Adrenal gland (tissue), 12 donors: ENCODE measurements around the gene MIGA2. TPM values are rescaled to one million over a fixed set of nuclear protein-coding genes. Genes with fewer than 3 reads are reported as not detected.

Experiments used
- DNase-seq, 7 donors: peaks; one replicate each; pipeline ENCODE4 v3.0.0-alpha.2; 2019 to 2020
- H3K27ac ChIP-seq, 5 donors: fragments of 200-600 bp; sonication (generic) in 4 of 5; 1 replicate in 3 of 5; 2 replicates in 2 of 5; pipeline versions ENCODE4 v1.5.1 to v1.8.0; 2016 to 2020; ENCODE audit warnings: mild to moderate bottlenecking in 1 of 5
- H3K27me3 ChIP-seq: fragments of 200-600 bp; 2 replicates; pipeline ENCODE4 v1.8.0; 2021
- H3K36me3 ChIP-seq, 2 donors: fragments of 200-600 bp; replicated peaks in 1 of 2; 1 replicate in 1 of 2; 2 replicates in 1 of 2; pipeline versions ENCODE4 v1.5.1 to v1.8.0; 2018 to 2022
- H3K4me1 ChIP-seq, 2 donors: fragments of 200-600 bp; replicated peaks in 1 of 2; 1 replicate in 1 of 2; 2 replicates in 1 of 2; pipeline versions ENCODE4 v1.5.1 to v1.8.0; 2018 to 2021
- H3K4me3 ChIP-seq, 4 donors: fragments of 200-600 bp; sonication (generic) in 3 of 4; one replicate each; pipeline ENCODE4 v1.5.1; 2016 to 2018
- H3K9me3 ChIP-seq, 3 donors: fragments of 200-600 bp; sonication (generic) in 1 of 3; replicated peaks in 1 of 3; 1 replicate in 2 of 3; 2 replicates in 1 of 3; pipeline versions ENCODE4 v1.5.1 to v1.8.0; 2016 to 2021
- CTCF ChIP-seq, 6 experiments: fragments of 450-650 bp in 4 of 6; fragments of 200-600 bp in 2 of 6; sonication (generic) in 1 of 6; IDR thresholded peaks; 1 replicate in 5 of 6; 2 replicates in 1 of 6; pipeline versions ENCODE4 v1.5.1 to v1.8.0; 2016 to 2021; ENCODE audit warnings: antibody characterized with exemption in 6 of 6, mild to moderate bottlenecking in 2 of 6, moderate library complexity in 1 of 6
- POLR2A ChIP-seq, 2 donors: fragments of 450-650 bp; IDR thresholded peaks; one replicate each; pipeline ENCODE4 v1.6.1; 2017; ENCODE audit warnings: antibody characterized with exemption in 2 of 2, mild to moderate bottlenecking in 2 of 2, moderate library complexity in 1 of 2
- WGBS, 4 donors: extraction: QIAGEN DNeasy Blood & Tissue Kit in 2 of 4; methylation state at CpG; one replicate each; pipeline versions ENCODE4 v1.1.5 to v1.1.7; 2013 to 2017; 5-methylcytosine and 5-hydroxymethylcytosine counted together
- intact Hi-C, 2 donors: fragments of 100-400 bp; cut with DNase I; formaldehyde crosslinking; loops; one replicate each; pipeline versions ENCODE4 v1.14.1 to v1.15.0; 2022 to 2023
- polyA plus RNA-seq, 3 donors: library from polyadenylated mRNA; stranded (reverse); fragments of 200-250 nt in 2 of 3; fragments of 350-450 nt in 1 of 3; fragmentation: Illumina TruSeq in 1 of 3; extraction: RNeasy Lipid Tissue Mini Kit (QIAGEN cat#74804) in 1 of 3; gene quantifications; one replicate each; pipeline ENCODE4 v1.2.3, GENCODE V29; 2013 to 2014
- total RNA-seq, 9 donors: library from RNA; depleted of rRNA in 4 of 9; stranded (reverse); fragments of >200 nt in 4 of 9; fragments of 120-200 nt in 1 of 9; fragmentation: NEBNext Ultra II Directional in 1 of 9; extraction: Animal tissue kit (Norgen Biotek cat#: 25700) in 1 of 9; gene quantifications; one replicate each; pipeline versions ENCODE4 v1.1.0 to v1.2.4, GENCODE V29; 2013 to 2023
- donor health status: healthy with polysubstance abuse.
- donor health status: Bipolar disorder and iron deficiency.
- donor health status: DM: yes; HTN: yes; CAD: no.
- donor health status: DM: no; HTN: no; CAD: no.
- donor health status: DM: no; HTN: no; CAD: no.
- donor health status: DM: yes; HTN: yes; CAD: no.

Gene MIGA2
- total and polyA plus RNA-seq, 12 donors = 8.9 to 74.6 (median 43.7) TPM

GRCh38 chr9:128992995-128993394 is 43.4 kb upstream of the MIGA2 start:
- Histone ChIP-seq H3K4me1 (no peaks in the 10 kb centered on the region), H3K27me3 (no peaks in the 10 kb centered on the region), H3K4me3 (no peak overlapping the region), H3K36me3 (peaks cover 0 to 92% of the 10 kb centered on the region in 2 donors), H3K9me3 (no peaks in the 10 kb centered on the region), H3K27ac (no peak overlapping the region)
- DNase-seq = peak in 5 of 7 donors; percentile 26 to 82 (median 59)
- TF ChIP-seq POLR2A (IDR thresholded peaks at IDR 0.05) (no peak), CTCF (IDR thresholded peaks at IDR 0.05) (peak in 5 of 6 experiments; percentile 38 to 45 (median 40))
- intact Hi-C loops = no loop called here
- WGBS, 4 donors = 58 to 61% (median 61%) methylated on average over 5 to 7 of the region's 7 CpGs

DNA sequence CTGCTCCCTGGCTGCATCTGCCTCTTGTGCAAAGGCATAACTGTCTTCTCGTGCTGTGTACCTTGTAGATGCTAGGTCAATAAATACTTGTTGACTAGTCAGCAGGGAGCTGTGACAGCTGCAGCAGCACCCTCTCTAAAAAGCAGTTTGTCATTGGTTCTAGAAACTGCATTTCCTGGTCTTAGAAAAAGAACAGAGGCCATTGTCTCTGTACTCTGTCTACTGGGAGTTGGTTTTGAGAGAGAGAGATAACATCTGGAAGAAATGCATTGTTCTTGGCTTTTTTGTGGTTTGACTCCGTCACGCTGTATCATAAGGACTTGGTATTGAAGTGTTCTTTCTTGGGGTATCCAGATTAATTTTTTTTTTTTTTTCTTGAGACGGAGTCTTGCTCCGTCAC is 40.6 kb upstream of the MIGA2 start:
- 88 to 95% (median 93%) methylated on average over 5 of the region's 5 CpGs for WGBS, 4 donors
- H3K4me1 ChIP-seq = no peaks in the 10 kb centered on the region
- H3K27me3 ChIP-seq = no peaks in the 10 kb centered on the region
- H3K36me3 ChIP-seq = peaks cover 0 to 95% of the 10 kb centered on the region in 2 donors
- H3K27ac ChIP-seq = no peak overlapping the region
- H3K4me3 ChIP-seq = no peak overlapping the region
- H3K9me3 ChIP-seq = no peaks in the 10 kb centered on the region
- intact Hi-C loops = no loop called here
- TF ChIP-seq POLR2A (IDR thresholded peaks at IDR 0.05) (no peak), CTCF (IDR thresholded peaks at IDR 0.05) (no peak)
- DNase-seq = no peak

DNA sequence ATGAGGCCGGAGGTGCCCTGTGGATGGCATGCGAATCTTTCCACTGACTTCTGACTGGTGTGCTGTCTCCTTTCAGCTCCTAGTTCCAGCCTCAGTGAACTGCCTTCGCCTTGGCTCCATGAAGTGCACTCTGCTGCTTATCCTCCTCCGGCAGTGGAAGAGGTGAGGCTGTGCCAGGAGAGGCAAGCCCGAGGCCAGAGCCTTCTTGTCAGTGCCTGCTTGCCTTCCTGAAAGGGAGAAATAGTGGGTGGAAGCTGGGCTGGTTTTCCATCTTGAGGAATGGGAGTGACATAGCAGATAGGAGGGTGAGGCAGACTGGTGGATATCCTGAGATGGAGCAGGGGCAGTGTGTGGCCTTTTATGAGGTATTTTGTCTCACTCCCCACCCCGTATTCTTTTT is 38.0 kb upstream of the MIGA2 start:
- no peaks in the 10 kb centered on the region for H3K27me3 ChIP-seq
- no peak overlapping the region for H3K4me3 ChIP-seq
- WGBS, 4 donors = 86 to 97% (median 92%) methylated on average over 6 of the region's 6 CpGs
- TF ChIP-seq POLR2A (IDR thresholded peaks at IDR 0.05) = no peak
- no peak for TF ChIP-seq CTCF (IDR thresholded peaks at IDR 0.05)
- no peaks in the 10 kb centered on the region for H3K9me3 ChIP-seq
- no peak for DNase-seq
- peaks cover 0 to 97% of the 10 kb centered on the region in 2 donors for H3K36me3 ChIP-seq
- no peaks in the 10 kb centered on the region for H3K4me1 ChIP-seq
- H3K27ac ChIP-seq = no peak overlapping the region
- intact Hi-C loops = no loop called here

- H3K4me1 ChIP-seq = peaks cover 0 to 6% of the 10 kb centered on the region in 2 donors
- intact Hi-C loops = no loop called here
- 81 to 84% (median 82%) methylated on average over 8 to 13 of the region's 13 CpGs for WGBS, 4 donors
- no peak overlapping the region for H3K27ac ChIP-seq
- H3K4me3 ChIP-seq = no peak overlapping the region
- DNase-seq = no peak
- peaks cover 0 to 89% of the 10 kb centered on the region in 2 donors for H3K36me3 ChIP-seq
- no peaks in the 10 kb centered on the region for H3K27me3 ChIP-seq
- TF ChIP-seq CTCF (IDR thresholded peaks at IDR 0.05) (no peak), POLR2A (IDR thresholded peaks at IDR 0.05) (no peak)
- no peaks in the 10 kb centered on the region for H3K9me3 ChIP-seq
These were observed 36.7 kb upstream of the MIGA2 start for GRCh38 chr9:128999581-129000206.
